Calu3 (cell line): ENCODE results near the gene METTL22. TPM values are rescaled to one million over a fixed set of nuclear protein-coding genes. Genes with fewer than 3 reads are reported as not detected.

Source experiments
- BruUV-seq: library from RNA; stranded (reverse); fragments of 400-500 nt; replicated peaks from 2 replicates; lab custom pipeline; 2021; lab: Mats Ljungman, UMichigan
- CTCF ChIA-PET: fragments of 300-600 bp; sonication (Branson Sonifier 250); formaldehyde crosslinking; loops from one replicate; lab custom pipeline; 2022; ENCODE audit warnings: antibody characterized with exemption; lab: Charles Lee
- DNase-seq: peaks from one replicate; pipeline ENCODE4 v3.0.0; 2022
- H3K27ac Mint-ChIP-seq: one replicate; pipeline ENCODE4 v1.8.0; 2022; ENCODE audit warnings: mixed read lengths; ENCODE audit not compliant: unreplicated experiment
- H3K27me3 Mint-ChIP-seq: one replicate; pipeline ENCODE4 v1.8.0; 2022; ENCODE audit warnings: mixed read lengths; ENCODE audit not compliant: unreplicated experiment
- H3K36me3 Mint-ChIP-seq: one replicate; pipeline ENCODE4 v1.8.0; 2022; ENCODE audit warnings: mild to moderate bottlenecking, moderate library complexity, mixed read lengths; ENCODE audit not compliant: insufficient read depth, unreplicated experiment
- H3K4me1 Mint-ChIP-seq: one replicate; pipeline ENCODE4 v1.8.0; 2022; ENCODE audit warnings: mild to moderate bottlenecking, low read depth, mixed read lengths; ENCODE audit not compliant: unreplicated experiment
- H3K4me3 Mint-ChIP-seq: one replicate; pipeline ENCODE4 v1.8.0; 2022; ENCODE audit warnings: mild to moderate bottlenecking, low read depth, moderate library complexity, mixed read lengths; ENCODE audit not compliant: unreplicated experiment
- H3K9me3 Mint-ChIP-seq: one replicate; pipeline ENCODE4 v1.8.0; 2022; ENCODE audit warnings: low read depth, mixed read lengths; ENCODE audit not compliant: unreplicated experiment
- CTCF ChIP-seq: fragments of 200-600 bp; IDR thresholded peaks from one replicate; pipeline ENCODE4 v1.8.0; 2022; ENCODE audit warnings: antibody characterized with exemption; ENCODE audit not compliant: unreplicated experiment
- intact Hi-C: fragments of 100-400 bp; cut with micrococcal nuclease; formaldehyde crosslinking; loops from one replicate; pipeline ENCODE4 v1.10.0; 2022; ENCODE audit not compliant: unreplicated experiment
- total RNA-seq: library from RNA; stranded (reverse); gene quantifications from 2 replicates; pipeline ENCODE4 v1.2.3, GENCODE V29; 2022

Gene METTL22
- total RNA-seq, 1 experiment from 2014 or later = 71.7 TPM

GRCh38 chr16:8661703-8662102 is 40.2 kb downstream of the METTL22 start:
- no peak overlapping the region for H3K27ac Mint-ChIP-seq
- no peaks in the 10 kb centered on the region for H3K36me3 Mint-ChIP-seq
- BruUV-seq = no TSS peak
- H3K27me3 Mint-ChIP-seq = peaks cover 8% of the 10 kb centered on the region
- intact Hi-C loops = loop anchor here (1.0 to 2.0 kb wide), 3 partner anchors 131 to 371 kb away; no protein-coding TSS in a partner anchor
- CTCF ChIA-PET = interaction anchor here (1.6 kb wide), 1 partner anchor 130 kb away, joined by 4 read pairs; no protein-coding TSS in a partner anchor
- H3K4me1 Mint-ChIP-seq = no peaks in the 10 kb centered on the region
- H3K9me3 Mint-ChIP-seq = no peaks in the 10 kb centered on the region
- no peak overlapping the region for H3K4me3 Mint-ChIP-seq
- no peak for DNase-seq
- TF ChIP-seq CTCF = no peak

- H3K9me3 Mint-ChIP-seq = no peaks in the 10 kb centered on the region
- no peak for TF ChIP-seq CTCF
- H3K36me3 Mint-ChIP-seq = no peaks in the 10 kb centered on the region
- intact Hi-C loops = no loop called here
- no peaks in the 10 kb centered on the region for H3K27me3 Mint-ChIP-seq
- no peak for DNase-seq
- no TSS peak for BruUV-seq
- H3K4me3 Mint-ChIP-seq = no peak overlapping the region
- no peak overlapping the region for H3K27ac Mint-ChIP-seq
- CTCF ChIA-PET = no interaction called here
- H3K4me1 Mint-ChIP-seq = no peaks in the 10 kb centered on the region
Observed at GRCh38 chr16:8663192-8664089, 41.9 kb downstream of the METTL22 start.

DNA sequence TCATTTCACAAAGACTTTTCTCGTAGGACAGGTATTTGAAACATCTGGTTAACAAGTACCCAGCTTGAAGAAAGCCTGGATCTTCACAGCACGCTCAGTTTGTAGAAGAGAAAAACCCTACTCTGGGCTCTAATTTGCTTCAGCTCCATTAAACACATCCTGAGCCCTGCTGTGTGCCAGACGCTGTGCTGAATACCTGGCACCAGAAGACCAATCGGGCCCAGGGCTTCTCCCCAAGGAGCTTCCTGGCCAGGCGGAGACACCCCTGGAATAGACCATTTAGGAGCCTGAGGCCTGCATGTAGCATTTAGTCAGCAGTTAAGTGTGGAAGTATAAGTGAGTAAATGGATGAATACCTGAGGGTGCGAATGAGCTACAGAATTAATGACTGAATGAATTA is 44.0 kb downstream of the METTL22 start:
- intact Hi-C loops = no loop called here
- DNase-seq = no peak
- H3K36me3 Mint-ChIP-seq = no peaks in the 10 kb centered on the region
- no peaks in the 10 kb centered on the region for H3K9me3 Mint-ChIP-seq
- CTCF ChIA-PET = interaction anchor here (1.7 kb wide), 1 partner anchor 87 kb away, joined by 3 read pairs; no protein-coding TSS in a partner anchor
- no peaks in the 10 kb centered on the region for H3K4me1 Mint-ChIP-seq
- H3K27ac Mint-ChIP-seq = no peak overlapping the region
- H3K4me3 Mint-ChIP-seq = no peak overlapping the region
- TF ChIP-seq CTCF = no peak
- BruUV-seq = no TSS peak
- H3K27me3 Mint-ChIP-seq = no peaks in the 10 kb centered on the region

GRCh38 chr16:8667492-8667891 is 46.0 kb downstream of the METTL22 start:
- no TSS peak for BruUV-seq
- no peak for TF ChIP-seq CTCF
- intact Hi-C loops = no loop called here
- no peaks in the 10 kb centered on the region for H3K9me3 Mint-ChIP-seq
- no peaks in the 10 kb centered on the region for H3K4me1 Mint-ChIP-seq
- no peak for DNase-seq
- CTCF ChIA-PET = interaction anchor here (0.6 kb wide), 1 partner anchor 84 kb away, joined by 4 read pairs; no protein-coding TSS in a partner anchor
- H3K27ac Mint-ChIP-seq = no peak overlapping the region
- H3K27me3 Mint-ChIP-seq = no peaks in the 10 kb centered on the region
- no peak overlapping the region for H3K4me3 Mint-ChIP-seq
- H3K36me3 Mint-ChIP-seq = no peaks in the 10 kb centered on the region
